Measurements from ENCODE around the gene TLL2.

TLL2 gene

GRCh38 chr10:96457341-96457740 is 56.4 kb downstream of the TLL2 start:
- Histone ChIP-seq H3K9ac (ENCODE audit: low read length) (no peak overlapping the region), H3K79me2 (ENCODE audit: low read length) (no peaks in the 10 kb centered on the region), H3K9me3 (replicated peaks; ENCODE audit: insufficient read depth, low read length) (no peaks in the 10 kb centered on the region), H2AFZ (ENCODE audit: low read length) (no peak overlapping the region), H3K4me3 (ENCODE audit: low read length) (no peak overlapping the region), H3K4me2 (ENCODE audit: low read depth, low read length) (no peak overlapping the region), H3K4me1 (ENCODE audit: low read length) (no peaks in the 10 kb centered on the region), H3K27me3 (replicated peaks; ENCODE audit: insufficient read depth, low read length) (no peaks in the 10 kb centered on the region), H3K27ac (ENCODE audit: low read length) (no peak overlapping the region), H3F3A (ENCODE audit: insufficient read depth, low read length) (no peaks in the 10 kb centered on the region), H3K9me2 (replicated peaks; ENCODE audit: insufficient read depth, low read length) (no peaks in the 10 kb centered on the region), H4K20me1 (ENCODE audit: insufficient read depth, low read length) (no peaks in the 10 kb centered on the region), H3K36me3 (replicated peaks; ENCODE audit: insufficient read depth, low read length) (no peaks in the 10 kb centered on the region)
- DNase-seq, result no peak
- no peak for TF ChIP-seq EZH2 (optimal IDR thresholded peaks at IDR 0.05; ENCODE audit: low read depth, low read length)
- TF ChIP-seq EZH2phosphoT487 (IDR thresholded peaks at IDR 0.05; ENCODE audit: low read length), result no peak
- TF ChIP-seq, protein P1, sequence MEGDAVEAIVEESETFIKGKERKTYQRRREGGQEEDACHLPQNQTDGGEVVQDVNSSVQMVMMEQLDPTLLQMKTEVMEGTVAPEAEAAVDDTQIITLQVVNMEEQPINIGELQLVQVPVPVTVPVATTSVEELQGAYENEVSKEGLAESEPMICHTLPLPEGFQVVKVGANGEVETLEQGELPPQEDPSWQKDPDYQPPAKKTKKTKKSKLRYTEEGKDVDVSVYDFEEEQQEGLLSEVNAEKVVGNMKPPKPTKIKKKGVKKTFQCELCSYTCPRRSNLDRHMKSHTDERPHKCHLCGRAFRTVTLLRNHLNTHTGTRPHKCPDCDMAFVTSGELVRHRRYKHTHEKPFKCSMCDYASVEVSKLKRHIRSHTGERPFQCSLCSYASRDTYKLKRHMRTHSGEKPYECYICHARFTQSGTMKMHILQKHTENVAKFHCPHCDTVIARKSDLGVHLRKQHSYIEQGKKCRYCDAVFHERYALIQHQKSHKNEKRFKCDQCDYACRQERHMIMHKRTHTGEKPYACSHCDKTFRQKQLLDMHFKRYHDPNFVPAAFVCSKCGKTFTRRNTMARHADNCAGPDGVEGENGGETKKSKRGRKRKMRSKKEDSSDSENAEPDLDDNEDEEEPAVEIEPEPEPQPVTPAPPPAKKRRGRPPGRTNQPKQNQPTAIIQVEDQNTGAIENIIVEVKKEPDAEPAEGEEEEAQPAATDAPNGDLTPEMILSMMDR (IDR thresholded peaks at IDR 0.05; ENCODE audit: low read length), result no peak

- DNase-seq, result no peak
- no peaks in the 10 kb centered on the region for H3K9me2 ChIP-seq (replicated peaks; ENCODE audit: insufficient read depth, low read length)
- no peaks in the 10 kb centered on the region for H3K9me3 ChIP-seq (replicated peaks; ENCODE audit: insufficient read depth, low read length)
- no peaks in the 10 kb centered on the region for H3K4me1 ChIP-seq (ENCODE audit: low read length)
- no peaks in the 10 kb centered on the region for H3F3A ChIP-seq (ENCODE audit: insufficient read depth, low read length)
- H2AFZ ChIP-seq (ENCODE audit: low read length), result no peak overlapping the region
- no peaks in the 10 kb centered on the region for H3K27me3 ChIP-seq (replicated peaks; ENCODE audit: insufficient read depth, low read length)
- no peak overlapping the region for H3K27ac ChIP-seq (ENCODE audit: low read length)
- no peak overlapping the region for H3K4me3 ChIP-seq (ENCODE audit: low read length)
- TF ChIP-seq EZH2 (optimal IDR thresholded peaks at IDR 0.05; ENCODE audit: low read depth, low read length), result no peak
- TF ChIP-seq EZH2phosphoT487 (IDR thresholded peaks at IDR 0.05; ENCODE audit: low read length), result no peak
- TF ChIP-seq, protein P1 (IDR thresholded peaks at IDR 0.05; ENCODE audit: low read length), result no peak
- no peaks in the 10 kb centered on the region for H3K36me3 ChIP-seq (replicated peaks; ENCODE audit: insufficient read depth, low read length)
- no peaks in the 10 kb centered on the region for H3K79me2 ChIP-seq (ENCODE audit: low read length)
- H4K20me1 ChIP-seq (ENCODE audit: insufficient read depth, low read length), result no peaks in the 10 kb centered on the region
- no peak overlapping the region for H3K4me2 ChIP-seq (ENCODE audit: low read depth, low read length)
- H3K9ac ChIP-seq (ENCODE audit: low read length), result no peak overlapping the region
Measured at GRCh38 chr10:96456296-96456840, 57.4 kb downstream of the TLL2 start.

DNA sequence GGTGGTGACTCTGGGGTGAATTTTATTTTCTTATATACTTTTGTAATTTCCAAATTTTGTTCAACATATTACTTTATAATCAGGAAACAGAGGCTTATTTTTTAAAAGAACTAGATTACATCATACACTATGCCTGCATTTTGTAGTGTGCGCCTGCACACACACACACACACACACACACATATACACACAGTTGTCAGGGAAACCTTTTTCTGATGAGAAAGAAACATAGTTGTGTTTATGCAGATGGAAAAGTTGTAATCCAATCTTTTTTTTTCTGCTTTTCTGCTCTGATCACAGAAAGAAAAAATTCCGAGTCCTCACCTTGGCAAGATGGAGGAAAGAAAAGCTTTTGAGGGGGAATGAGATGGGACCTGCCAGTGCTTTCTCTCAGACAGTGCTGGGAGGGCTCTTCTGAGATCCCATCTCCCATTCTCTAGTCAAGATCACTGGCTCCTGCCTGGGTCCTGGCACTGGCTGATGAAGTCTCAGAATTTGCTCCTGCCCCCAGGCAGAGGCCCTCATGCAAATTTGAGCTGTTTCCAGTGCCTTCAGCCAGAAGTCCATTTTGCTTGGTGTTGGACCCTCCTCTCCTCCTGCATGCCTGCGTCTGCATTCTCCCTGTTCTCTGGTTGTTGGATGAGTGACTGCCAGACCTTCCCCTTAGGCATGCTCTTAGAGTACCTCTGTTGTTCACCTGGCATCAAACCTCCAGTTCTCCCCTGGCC is 59.7 kb downstream of the TLL2 start:
- Histone ChIP-seq H3K36me3 (replicated peaks; ENCODE audit: insufficient read depth, low read length) (no peaks in the 10 kb centered on the region), H4K20me1 (ENCODE audit: insufficient read depth, low read length) (no peaks in the 10 kb centered on the region), H3K9me2 (replicated peaks; ENCODE audit: insufficient read depth, low read length) (no peaks in the 10 kb centered on the region), H3K9ac (ENCODE audit: low read length) (no peak overlapping the region), H3K27ac (ENCODE audit: low read length) (no peak overlapping the region), H3K4me3 (ENCODE audit: low read length) (no peak overlapping the region), H3F3A (ENCODE audit: insufficient read depth, low read length) (no peaks in the 10 kb centered on the region), H3K27me3 (replicated peaks; ENCODE audit: insufficient read depth, low read length) (no peaks in the 10 kb centered on the region), H3K4me2 (ENCODE audit: low read depth, low read length) (no peak overlapping the region), H3K4me1 (ENCODE audit: low read length) (no peaks in the 10 kb centered on the region), H3K79me2 (ENCODE audit: low read length) (no peaks in the 10 kb centered on the region), H3K9me3 (replicated peaks; ENCODE audit: insufficient read depth, low read length) (no peaks in the 10 kb centered on the region), H2AFZ (ENCODE audit: low read length) (no peak overlapping the region)
- TF ChIP-seq, protein P1 (IDR thresholded peaks at IDR 0.05; ENCODE audit: low read length), result no peak
- TF ChIP-seq EZH2phosphoT487 (IDR thresholded peaks at IDR 0.05; ENCODE audit: low read length) (no peak), EZH2 (optimal IDR thresholded peaks at IDR 0.05; ENCODE audit: low read depth, low read length) (no peak)
- no peak for DNase-seq
